OCI-LY3 (cell line): Measurements from ENCODE around the gene MPZL1.

Source experiments
- CTCF ChIP-seq: fragments of 200-600, 300-600 bp; sonication (generic); IDR thresholded peaks from 2 replicates; pipeline ENCODE4 v1.5.1; 2014; ENCODE audit warnings: antibody characterized with exemption, low read length, low read depth
- EZH2phosphoT487 ChIP-seq: fragments of 200-600 bp; shearing (Covaris generic); IDR thresholded peaks from 2 replicates; pipeline ENCODE4 v1.6.1; 2018; ENCODE audit warnings: antibody characterized with exemption, mixed run types, low read depth

GRCh38 chr1:167798952-167799351, 77.2 kb downstream of the MPZL1 start:
- TF ChIP-seq CTCF (no peak), EZH2phosphoT487 (no peak)
